Lower leg skin (tissue), 3 donors: ENCODE data around the gene SLFN5.

ENCODE experiments used
- POLR2A ChIP-seq, 2 donors: fragments of 450-650 bp; IDR thresholded peaks; one replicate each; pipeline ENCODE4 v1.6.1; 2016 to 2017; ENCODE audit warnings: antibody characterized with exemption in 2 of 2, mild to moderate bottlenecking in 1 of 2, moderate library complexity in 1 of 2
- TF ChIP-seq, protein P1 (sequence below), 3 donors: fragments of 450-650 bp; IDR thresholded peaks; one replicate each; pipeline ENCODE4 v1.5.1; 2016; ENCODE audit warnings: antibody characterized with exemption in 3 of 3, mild to moderate bottlenecking in 3 of 3, moderate library complexity in 2 of 3

DNA sequence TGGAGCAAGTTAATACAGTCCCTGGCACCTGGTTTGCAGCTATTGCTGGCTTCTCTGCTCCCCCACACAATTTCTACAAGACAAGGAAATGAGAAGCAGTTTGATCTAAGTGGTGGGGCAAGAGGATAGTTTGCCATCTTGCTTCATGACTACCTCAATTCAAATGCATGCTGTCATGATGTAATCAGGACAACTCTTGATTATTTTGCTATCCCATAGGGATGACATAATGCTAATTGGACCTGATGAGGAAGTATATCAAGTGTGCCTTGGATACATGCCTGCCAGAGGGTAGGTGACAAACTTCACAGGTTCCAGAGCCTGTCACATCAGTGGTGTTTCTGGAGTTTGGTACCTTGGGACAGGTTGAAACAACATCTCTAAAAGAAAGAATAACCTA is 40.9 kb downstream of the SLFN5 start:
- TF ChIP-seq POLR2A (IDR thresholded peaks at IDR 0.05) = no peak
- TF ChIP-seq, protein P1, sequence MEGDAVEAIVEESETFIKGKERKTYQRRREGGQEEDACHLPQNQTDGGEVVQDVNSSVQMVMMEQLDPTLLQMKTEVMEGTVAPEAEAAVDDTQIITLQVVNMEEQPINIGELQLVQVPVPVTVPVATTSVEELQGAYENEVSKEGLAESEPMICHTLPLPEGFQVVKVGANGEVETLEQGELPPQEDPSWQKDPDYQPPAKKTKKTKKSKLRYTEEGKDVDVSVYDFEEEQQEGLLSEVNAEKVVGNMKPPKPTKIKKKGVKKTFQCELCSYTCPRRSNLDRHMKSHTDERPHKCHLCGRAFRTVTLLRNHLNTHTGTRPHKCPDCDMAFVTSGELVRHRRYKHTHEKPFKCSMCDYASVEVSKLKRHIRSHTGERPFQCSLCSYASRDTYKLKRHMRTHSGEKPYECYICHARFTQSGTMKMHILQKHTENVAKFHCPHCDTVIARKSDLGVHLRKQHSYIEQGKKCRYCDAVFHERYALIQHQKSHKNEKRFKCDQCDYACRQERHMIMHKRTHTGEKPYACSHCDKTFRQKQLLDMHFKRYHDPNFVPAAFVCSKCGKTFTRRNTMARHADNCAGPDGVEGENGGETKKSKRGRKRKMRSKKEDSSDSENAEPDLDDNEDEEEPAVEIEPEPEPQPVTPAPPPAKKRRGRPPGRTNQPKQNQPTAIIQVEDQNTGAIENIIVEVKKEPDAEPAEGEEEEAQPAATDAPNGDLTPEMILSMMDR (IDR thresholded peaks at IDR 0.05) = no peak
